Astrocyte (in vitro differentiated cells and primary cell): ENCODE data around the gene STAP2. TPM values are rescaled to one million over a fixed set of nuclear protein-coding genes. Genes with fewer than 3 reads are reported as not detected.

Source experiments
- DNase-seq: peaks from one replicate; pipeline ENCODE4 v3.0.0-alpha.2; 2010; ENCODE audit warnings: low read depth
- FAIRE-seq: peaks from 2 replicates; lab custom pipeline; 2011; peaks lifted over from hg19 to GRCh38; lab: Jason Lieb, UNC
- H2AFZ ChIP-seq: 2 replicates; pipeline ENCODE4 v1.6.0; 2012; ENCODE audit warnings: low read depth, low read length, inconsistent platforms
- H3K27ac ChIP-seq: 2 replicates; pipeline ENCODE4 v1.5.1; 2011; ENCODE audit warnings: low read depth, low read length, inconsistent platforms
- H3K27me3 ChIP-seq: 2 replicates; pipeline ENCODE4 v1.6.0; 2011; ENCODE audit warnings: low read length, inconsistent platforms; ENCODE audit not compliant: insufficient read depth
- H3K36me3 ChIP-seq: 2 replicates; pipeline ENCODE4 v1.5.1; 2011; ENCODE audit warnings: low read length, inconsistent platforms; ENCODE audit not compliant: insufficient read depth
- H3K4me1 ChIP-seq: 2 replicates; pipeline ENCODE4 v1.5.1; 2011; ENCODE audit warnings: low read length, inconsistent platforms; ENCODE audit not compliant: insufficient read depth
- H3K4me2 ChIP-seq: 2 replicates; pipeline ENCODE4 v1.6.0; 2012; ENCODE audit warnings: low read length, inconsistent platforms
- H3K4me3 ChIP-seq: 2 replicates; pipeline ENCODE4 v1.5.1; 2011; ENCODE audit warnings: low read depth, mild to moderate bottlenecking, low read length, inconsistent platforms; ENCODE audit not compliant: insufficient read depth
- H3K79me2 ChIP-seq: 2 replicates; pipeline ENCODE4 v1.6.0; 2012; ENCODE audit warnings: mild to moderate bottlenecking, low read length, inconsistent platforms; ENCODE audit not compliant: insufficient read depth
- H3K9ac ChIP-seq: 2 replicates; pipeline ENCODE4 v1.6.0; 2012; ENCODE audit warnings: mild to moderate bottlenecking, low read length, inconsistent platforms
- H3K9me3 ChIP-seq: 2 replicates; pipeline ENCODE4 v1.5.1; 2012; ENCODE audit warnings: low read depth, mild to moderate bottlenecking, low read length, inconsistent platforms; ENCODE audit not compliant: insufficient read depth
- H4K20me1 ChIP-seq: 2 replicates; pipeline ENCODE4 v1.6.0; 2012; ENCODE audit warnings: low read length, inconsistent platforms; ENCODE audit not compliant: insufficient read depth
- H3K27ac Mint-ChIP-seq: one replicate; pipeline ENCODE4 v1.8.0; 2021; ENCODE audit warnings: mild to moderate bottlenecking, mixed read lengths; ENCODE audit not compliant: unreplicated experiment
- H3K27me3 Mint-ChIP-seq: one replicate; pipeline ENCODE4 v1.8.0; 2021; ENCODE audit warnings: low read depth, mixed read lengths; ENCODE audit not compliant: unreplicated experiment
- H3K36me3 Mint-ChIP-seq: one replicate; pipeline ENCODE4 v1.8.0; 2021; ENCODE audit warnings: low read depth, mixed read lengths; ENCODE audit not compliant: unreplicated experiment
- H3K4me1 Mint-ChIP-seq: one replicate; pipeline ENCODE4 v1.8.0; 2021; ENCODE audit warnings: low read depth, mixed read lengths; ENCODE audit not compliant: unreplicated experiment
- H3K4me3 Mint-ChIP-seq: one replicate; pipeline ENCODE4 v1.8.0; 2021; ENCODE audit warnings: mild to moderate bottlenecking, moderate library complexity, mixed read lengths; ENCODE audit not compliant: unreplicated experiment
- H3K9me3 Mint-ChIP-seq: one replicate; pipeline ENCODE4 v1.8.0; 2021; ENCODE audit warnings: mild to moderate bottlenecking, mixed read lengths; ENCODE audit not compliant: unreplicated experiment
- EZH2 ChIP-seq: IDR thresholded peaks from 2 replicates; pipeline ENCODE4 v1.6.1; 2012; ENCODE audit warnings: mild to moderate bottlenecking, low read length, inconsistent platforms; ENCODE audit not compliant: insufficient read depth
- total RNA-seq: library from RNA; stranded (reverse); gene quantifications from 2 replicates; pipeline ENCODE4 v1.2.1, GENCODE V29; 2021
- TF ChIP-seq, protein P1 (sequence below): IDR thresholded peaks from 2 replicates; pipeline ENCODE4 v1.5.1; 2011; ENCODE audit warnings: low read depth, mild to moderate bottlenecking, inconsistent platforms, low read length, moderate library complexity; ENCODE audit not compliant: insufficient read depth

Gene STAP2
- total RNA-seq, 1 donor from 2014 or later = 5.3 TPM

DNA sequence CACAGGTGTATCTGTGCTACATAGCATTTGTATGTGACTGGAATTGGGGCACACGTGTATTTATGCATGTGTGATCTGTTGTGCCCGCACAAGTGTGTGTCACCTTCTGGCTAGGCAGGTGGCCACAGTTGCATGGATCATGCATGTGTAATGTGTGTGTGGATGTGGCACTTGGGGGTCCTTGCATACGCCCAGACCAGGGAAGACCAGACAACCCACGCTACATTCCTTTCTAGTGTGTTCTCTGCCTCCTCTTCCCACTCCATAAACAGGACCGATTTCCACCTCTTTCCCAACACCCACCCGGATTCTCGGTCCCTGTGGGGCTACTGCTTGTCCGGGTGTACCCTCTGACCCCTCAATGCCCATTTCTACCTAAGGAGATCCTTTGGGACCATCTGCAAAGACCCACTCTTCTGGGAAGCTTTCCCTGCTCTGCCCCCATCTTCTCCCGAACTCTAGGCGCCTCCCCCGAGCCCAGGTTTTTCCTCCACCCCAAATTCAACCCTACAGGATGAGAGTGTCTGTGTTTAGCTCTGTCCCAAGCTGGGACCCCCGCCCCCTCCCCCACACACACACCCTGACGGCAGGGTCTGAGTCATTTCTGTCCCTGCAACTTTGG lies 12.3 kb downstream of the STAP2 start:
- Mint-ChIP-seq H3K27me3 (no peaks in the 10 kb centered on the region), H3K4me3 (peak overlapping the region; percentile 74), H3K27ac (peak overlapping the region; percentile 48), H3K4me1 (peaks cover 2% of the 10 kb centered on the region), H3K9me3 (no peaks in the 10 kb centered on the region), H3K36me3 (peaks cover 3% of the 10 kb centered on the region)
- Histone ChIP-seq H2AFZ (no peak overlapping the region), H3K27ac (no peak overlapping the region), H3K4me3 (no peak overlapping the region), H3K79me2 (no peaks in the 10 kb centered on the region), H3K36me3 (no peaks in the 10 kb centered on the region), H3K4me1 (peaks cover 3% of the 10 kb centered on the region), H3K9me3 (no peaks in the 10 kb centered on the region), H3K9ac (no peak overlapping the region), H4K20me1 (no peaks in the 10 kb centered on the region), H3K4me2 (peak overlapping the region; percentile 64), H3K27me3 (no peaks in the 10 kb centered on the region)
- TF ChIP-seq, protein P1, sequence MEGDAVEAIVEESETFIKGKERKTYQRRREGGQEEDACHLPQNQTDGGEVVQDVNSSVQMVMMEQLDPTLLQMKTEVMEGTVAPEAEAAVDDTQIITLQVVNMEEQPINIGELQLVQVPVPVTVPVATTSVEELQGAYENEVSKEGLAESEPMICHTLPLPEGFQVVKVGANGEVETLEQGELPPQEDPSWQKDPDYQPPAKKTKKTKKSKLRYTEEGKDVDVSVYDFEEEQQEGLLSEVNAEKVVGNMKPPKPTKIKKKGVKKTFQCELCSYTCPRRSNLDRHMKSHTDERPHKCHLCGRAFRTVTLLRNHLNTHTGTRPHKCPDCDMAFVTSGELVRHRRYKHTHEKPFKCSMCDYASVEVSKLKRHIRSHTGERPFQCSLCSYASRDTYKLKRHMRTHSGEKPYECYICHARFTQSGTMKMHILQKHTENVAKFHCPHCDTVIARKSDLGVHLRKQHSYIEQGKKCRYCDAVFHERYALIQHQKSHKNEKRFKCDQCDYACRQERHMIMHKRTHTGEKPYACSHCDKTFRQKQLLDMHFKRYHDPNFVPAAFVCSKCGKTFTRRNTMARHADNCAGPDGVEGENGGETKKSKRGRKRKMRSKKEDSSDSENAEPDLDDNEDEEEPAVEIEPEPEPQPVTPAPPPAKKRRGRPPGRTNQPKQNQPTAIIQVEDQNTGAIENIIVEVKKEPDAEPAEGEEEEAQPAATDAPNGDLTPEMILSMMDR = no peak
- TF ChIP-seq EZH2 = no peak
- no peak for DNase-seq
- no peak for FAIRE-seq

DNA sequence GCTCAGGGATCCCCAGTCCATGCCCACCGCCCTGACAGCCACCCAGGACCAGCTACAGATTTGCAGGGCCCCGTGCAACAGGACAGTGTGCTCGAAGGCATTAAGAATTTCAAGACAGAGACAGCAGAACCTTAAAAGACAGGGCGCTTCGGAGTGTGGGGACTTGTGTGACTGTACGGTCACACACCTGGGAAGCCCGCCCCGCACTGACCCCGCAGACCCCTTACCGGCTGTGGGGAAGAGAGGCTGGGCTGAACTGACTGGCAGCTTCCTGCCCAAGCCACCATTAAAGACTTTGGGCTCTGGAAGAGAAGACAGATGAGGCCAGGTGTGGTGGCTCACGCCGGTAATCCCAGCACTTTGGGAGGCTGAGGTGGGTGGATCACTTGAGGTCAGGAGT lies 14.4 kb downstream of the STAP2 start:
- Mint-ChIP-seq H3K27me3 (no peaks in the 10 kb centered on the region), H3K36me3 (peaks cover 13% of the 10 kb centered on the region), H3K4me3 (no peak overlapping the region), H3K9me3 (peaks cover 13% of the 10 kb centered on the region), H3K4me1 (peaks cover 2% of the 10 kb centered on the region), H3K27ac (no peak overlapping the region)
- TF ChIP-seq EZH2 = no peak
- TF ChIP-seq, protein P1 = no peak
- H3K4me3 ChIP-seq = no peak overlapping the region
- H2AFZ ChIP-seq = no peak overlapping the region
- no peak for DNase-seq
- H3K9ac ChIP-seq = no peak overlapping the region
- peaks cover 3% of the 10 kb centered on the region for H3K4me1 ChIP-seq
- H3K27me3 ChIP-seq = no peaks in the 10 kb centered on the region
- no peaks in the 10 kb centered on the region for H4K20me1 ChIP-seq
- no peak for FAIRE-seq
- H3K79me2 ChIP-seq = no peaks in the 10 kb centered on the region
- H3K27ac ChIP-seq = no peak overlapping the region
- H3K9me3 ChIP-seq = no peaks in the 10 kb centered on the region
- H3K36me3 ChIP-seq = no peaks in the 10 kb centered on the region
- no peak overlapping the region for H3K4me2 ChIP-seq

DNA sequence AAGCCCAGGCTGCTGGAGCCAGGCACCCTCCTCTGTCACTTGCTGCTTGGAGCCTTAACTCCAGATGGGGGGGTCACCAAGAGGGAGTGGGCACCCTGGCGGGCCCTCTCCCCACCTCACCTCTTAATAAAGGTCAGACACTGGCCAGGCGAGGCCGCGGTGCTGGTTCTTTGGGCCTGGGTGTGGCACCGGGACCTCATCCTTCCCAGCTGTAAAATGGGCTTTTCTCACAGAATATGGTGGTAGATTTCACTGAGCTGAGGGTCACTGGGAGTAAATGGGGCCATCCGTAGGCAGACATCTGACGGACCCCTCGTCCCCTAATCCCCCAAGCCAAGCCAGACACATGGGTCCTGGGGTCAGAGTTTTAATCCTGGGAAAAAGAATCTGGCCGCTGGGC lies 14.9 kb downstream of the STAP2 start:
- Histone ChIP-seq H3K36me3 (no peaks in the 10 kb centered on the region), H3K4me3 (no peak overlapping the region), H3K27ac (no peak overlapping the region), H3K9me3 (no peaks in the 10 kb centered on the region), H3K79me2 (no peaks in the 10 kb centered on the region), H3K27me3 (no peaks in the 10 kb centered on the region), H3K4me2 (no peak overlapping the region), H2AFZ (no peak overlapping the region), H3K9ac (no peak overlapping the region), H3K4me1 (peaks cover 2% of the 10 kb centered on the region), H4K20me1 (no peaks in the 10 kb centered on the region)
- no peak for FAIRE-seq
- peaks cover 16% of the 10 kb centered on the region for H3K9me3 Mint-ChIP-seq
- peaks cover 2% of the 10 kb centered on the region for H3K27me3 Mint-ChIP-seq
- H3K4me3 Mint-ChIP-seq = no peak overlapping the region
- H3K27ac Mint-ChIP-seq = no peak overlapping the region
- peaks cover 2% of the 10 kb centered on the region for H3K4me1 Mint-ChIP-seq
- TF ChIP-seq, protein P1 = no peak
- no peak for TF ChIP-seq EZH2
- no peak for DNase-seq
- H3K36me3 Mint-ChIP-seq = peaks cover 14% of the 10 kb centered on the region
